DMS53 treated with DMSO at 0.1 percent for 48 hours (cell line): ENCODE measurements around the gene PCDHGA10.
"Not testable (repeated sequence)": the region's sequence is repeated elsewhere in the genome, so short reads cannot be mapped to it uniquely, and the experiment has no call there.

Source experiments
- DNase-seq: peaks from one replicate; lab custom pipeline; 2025; ENCODE audit not compliant: unreplicated experiment; lab: John Stamatoyannopoulos, UW

PCDHGA10 gene

GRCh38 chr5:141412854-141413539 is at the start of gene PCDHGA10:
Gene PCDHGA10 (plus strand): TSS chr5:141412987. CDS start chr5:141413176, 189 bp downstream.
- peak; percentile 49 for DNase-seq

DNA sequence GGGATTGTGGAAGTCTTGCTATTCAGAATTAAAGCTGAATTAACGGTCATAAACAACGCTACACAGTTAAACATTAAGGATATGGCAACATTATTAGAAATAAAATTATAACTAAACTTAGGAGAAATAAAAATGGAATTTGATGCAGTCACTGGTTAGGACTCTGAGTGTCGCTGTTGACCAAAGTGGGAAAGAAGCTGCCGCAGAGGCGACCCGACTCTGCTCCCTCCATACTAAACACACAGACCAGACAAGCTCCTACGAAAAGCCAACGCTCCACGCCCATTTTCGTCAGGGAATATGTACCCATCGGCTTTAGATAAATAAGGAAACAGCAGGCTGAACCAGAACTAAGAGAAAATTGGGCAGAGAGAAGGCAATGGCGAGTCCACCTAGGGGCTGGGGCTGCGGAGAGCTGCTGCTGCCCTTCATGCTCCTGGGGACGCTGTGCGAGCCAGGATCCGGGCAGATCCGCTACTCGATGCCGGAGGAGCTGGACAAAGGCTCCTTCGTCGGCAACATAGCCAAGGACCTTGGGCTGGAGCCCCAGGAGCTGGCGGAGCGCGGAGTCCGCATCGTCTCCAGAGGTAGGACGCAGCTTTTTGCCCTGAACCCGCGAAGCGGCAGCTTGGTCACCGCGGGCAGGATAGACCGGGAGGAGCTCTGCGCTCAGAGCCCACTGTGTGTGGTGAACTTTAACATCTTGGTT is 48.7 kb upstream of the PCDHGA10 start, which contains the start of gene PCDHGA5:
Gene PCDHGA5 (plus strand): TSS at position 211 of the 709 bp plus-strand sequence. CDS start 169 bp downstream, at position 380.
- no peak for DNase-seq

GRCh38 chr5:141366016-141366896 is 46.5 kb upstream of the PCDHGA10 start:
- no peak for DNase-seq

GRCh38 chr5:141369994-141370848 is 42.6 kb upstream of the PCDHGA10 start, which contains the start of gene PCDHGB3:
Gene PCDHGB3 (plus strand): TSS chr5:141370242. CDS start chr5:141370395, 153 bp downstream.
- peak; percentile 10 for DNase-seq

GRCh38 chr5:141371572-141372475 is 41.0 kb upstream of the PCDHGA10 start:
- DNase-seq: no peak

DNA sequence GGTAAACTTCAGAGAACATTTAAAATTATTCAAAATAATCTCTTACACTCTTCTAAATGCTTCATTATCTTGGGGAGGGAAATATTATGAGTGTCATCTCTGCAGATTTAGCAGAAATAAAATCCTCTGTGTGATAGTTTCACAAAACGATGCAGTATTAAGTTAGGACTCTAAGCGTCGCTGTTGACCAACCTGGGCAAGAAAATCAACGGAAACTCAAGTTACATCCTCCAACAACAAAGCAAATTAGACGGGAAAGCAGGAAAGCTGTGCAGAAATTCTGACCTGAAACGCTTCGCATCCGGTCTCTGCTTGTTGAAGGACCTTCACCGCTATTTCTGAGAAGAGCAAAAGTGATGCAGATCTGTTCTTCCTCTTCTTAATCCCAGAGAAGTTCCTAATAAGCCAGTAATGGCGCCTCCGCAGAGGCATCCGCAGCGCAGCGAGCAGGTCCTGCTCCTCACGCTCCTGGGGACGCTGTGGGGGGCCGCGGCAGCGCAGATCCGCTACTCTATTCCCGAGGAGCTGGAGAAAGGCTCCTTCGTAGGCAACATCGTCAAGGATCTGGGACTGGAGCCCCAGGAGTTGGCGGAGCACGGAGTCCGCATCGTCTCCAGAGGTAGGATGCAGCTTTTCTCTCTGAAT is 39.0 kb upstream of the PCDHGA10 start, which contains the start of gene PCDHGA6:
Gene PCDHGA6 (plus strand): TSS at position 219 of the 645 bp plus-strand sequence. CDS start 193 bp downstream, at position 412.
- peak; percentile 12 for DNase-seq

- DNase-seq: no peak
Observed at GRCh38 chr5:141374627-141375026, 38.2 kb upstream of the PCDHGA10 start.

DNA sequence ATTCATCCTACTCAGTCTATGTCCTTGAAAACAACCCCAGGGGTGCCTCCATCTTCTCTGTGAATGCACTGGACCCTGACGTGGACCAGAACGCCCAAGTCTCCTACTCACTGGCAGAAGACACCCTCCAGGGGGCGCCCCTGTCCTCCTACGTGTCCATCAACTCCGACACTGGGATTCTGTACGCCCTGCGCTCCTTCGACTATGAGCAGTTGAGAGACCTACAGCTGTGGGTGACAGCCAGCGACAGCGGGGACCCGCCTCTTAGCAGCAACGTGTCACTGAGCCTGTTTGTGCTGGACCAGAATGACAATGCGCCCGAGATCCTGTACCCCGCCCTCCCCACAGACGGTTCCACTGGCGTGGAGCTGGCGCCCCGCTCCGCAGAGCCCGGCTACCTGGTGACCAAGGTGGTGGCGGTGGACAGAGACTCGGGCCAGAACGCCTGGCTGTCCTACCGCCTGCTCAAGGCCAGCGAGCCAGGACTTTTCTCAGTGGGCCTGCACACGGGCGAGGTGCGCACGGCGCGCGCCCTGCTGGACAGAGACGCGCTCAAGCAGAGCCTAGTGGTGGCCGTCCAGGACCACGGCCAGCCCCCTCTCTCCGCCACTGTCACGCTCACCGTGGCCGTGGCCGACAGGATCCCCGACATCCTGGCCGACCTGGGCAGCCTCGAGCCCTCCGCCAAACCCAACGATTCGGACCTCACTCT is 37.2 kb upstream of the PCDHGA10 start:
- DNase-seq: not testable (repeated sequence)

GRCh38 chr5:141382469-141383294 is 30.1 kb upstream of the PCDHGA10 start, which contains the start of gene PCDHGA7:
Gene PCDHGA7 (plus strand): TSS chr5:141382742. CDS start chr5:141382900, 158 bp downstream.
- DNase-seq: peak; percentile 24

- no peak for DNase-seq
Observed at GRCh38 chr5:141383345-141383744, 29.4 kb upstream of the PCDHGA10 start.

DNA sequence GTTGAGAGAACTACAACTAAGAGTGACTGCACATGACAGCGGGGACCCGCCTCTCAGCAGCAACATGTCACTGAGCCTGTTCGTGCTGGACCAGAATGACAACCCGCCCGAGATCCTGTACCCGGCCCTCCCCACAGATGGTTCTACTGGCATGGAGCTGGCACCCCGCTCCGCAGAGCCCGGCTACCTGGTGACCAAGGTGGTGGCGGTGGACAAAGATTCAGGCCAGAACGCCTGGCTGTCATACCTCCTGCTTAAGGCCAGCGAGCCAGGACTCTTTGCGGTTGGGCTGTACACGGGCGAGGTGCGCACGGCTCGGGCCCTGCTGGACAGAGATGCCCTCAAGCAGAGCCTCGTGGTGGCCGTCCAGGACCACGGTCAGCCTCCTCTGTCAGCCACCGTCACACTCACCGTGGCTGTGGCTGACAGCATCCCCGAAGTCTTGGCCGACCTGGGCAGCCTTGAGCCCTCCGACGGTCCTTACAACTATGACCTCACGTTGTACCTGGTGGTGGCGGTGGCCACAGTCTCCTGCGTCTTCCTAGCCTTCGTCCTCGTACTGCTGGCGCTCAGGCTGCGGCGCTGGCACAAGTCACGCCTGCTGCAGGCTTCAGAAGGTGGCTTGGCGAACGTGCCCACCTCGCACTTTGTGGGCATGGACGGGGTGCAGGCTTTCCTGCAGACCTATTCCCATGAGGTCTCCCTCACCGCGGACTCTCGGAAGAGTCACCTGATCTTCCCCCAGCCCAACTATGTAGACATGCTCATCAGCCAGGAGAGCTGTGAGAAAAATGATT is 28.1 kb upstream of the PCDHGA10 start:
- no peak for DNase-seq

DNA sequence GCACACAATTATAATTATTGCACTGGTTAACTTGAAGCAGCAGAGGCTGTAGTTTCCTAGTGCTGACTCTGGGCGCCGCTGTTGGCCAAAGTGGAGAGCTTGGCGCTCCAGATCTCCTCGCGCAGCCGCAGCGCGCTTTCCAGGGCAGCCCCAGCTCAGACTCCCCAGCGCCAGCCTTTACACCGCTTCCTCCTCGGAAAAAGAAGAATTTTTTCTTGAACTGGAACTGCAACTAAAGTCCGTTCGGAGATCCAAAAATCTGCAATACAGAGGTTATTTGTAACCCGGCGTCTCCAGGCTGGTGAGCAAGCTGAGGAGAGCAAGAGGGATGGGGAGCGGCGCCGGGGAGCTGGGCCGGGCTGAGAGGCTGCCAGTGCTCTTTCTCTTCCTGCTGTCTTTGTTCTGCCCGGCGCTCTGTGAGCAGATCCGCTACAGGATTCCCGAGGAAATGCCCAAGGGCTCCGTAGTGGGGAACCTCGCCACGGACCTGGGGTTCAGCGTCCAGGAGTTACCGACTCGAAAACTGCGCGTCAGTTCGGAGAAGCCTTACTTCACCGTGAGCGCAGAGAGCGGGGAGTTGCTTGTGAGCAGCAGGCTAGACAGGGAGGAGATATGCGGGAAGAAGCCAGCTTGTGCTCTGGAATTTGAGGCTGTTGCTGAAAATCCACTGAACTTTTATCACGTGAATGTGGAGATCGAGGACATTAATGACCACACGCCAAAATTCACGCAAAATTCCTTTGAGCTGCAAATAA is 25.1 kb upstream of the PCDHGA10 start, which contains the start of gene PCDHGB4:
Gene PCDHGB4 (plus strand): TSS at position 142 of the 755 bp plus-strand sequence. CDS start 187 bp downstream, at position 329.
- peak; percentile 59 for DNase-seq

GRCh38 chr5:141388661-141389060 is 24.1 kb upstream of the PCDHGA10 start:
- DNase-seq: no peak

GRCh38 chr5:141389153-141390042 is 23.4 kb upstream of the PCDHGA10 start:
- no peak for DNase-seq
